SW480 (cell line): Measurements from ENCODE around the gene TRMU.
"Not testable (repeated sequence)": the region's sequence is repeated elsewhere in the genome, so short reads cannot be mapped to it uniquely, and the experiment has no call there.

Source experiments
- DNase-seq: peaks from one replicate; pipeline ENCODE4 v3.0.0-alpha.2; 2016; ENCODE audit warnings: low spot score

The TRMU gene

GRCh38 chr22:46300491-46300890 lies 35.0 kb upstream of the TRMU start:
- no peak for DNase-seq

- DNase-seq = no peak
These were observed 32.1 kb upstream of the TRMU start for GRCh38 chr22:46303347-46303965.

- no peak for DNase-seq
These were observed 27.1 kb upstream of the TRMU start for GRCh38 chr22:46308283-46308988.

- DNase-seq = no peak
These were observed 25.9 kb upstream of the TRMU start for GRCh38 chr22:46309526-46310085.

GRCh38 chr22:46312056-46312455 lies 23.5 kb upstream of the TRMU start:
- DNase-seq = no peak

- not testable (repeated sequence) for DNase-seq
These were observed 22.7 kb upstream of the TRMU start for GRCh38 chr22:46312848-46313247.

GRCh38 chr22:46315976-46316375 lies 19.5 kb upstream of the TRMU start:
- DNase-seq = no peak

- DNase-seq = no peak
These were observed 17.9 kb upstream of the TRMU start for GRCh38 chr22:46317646-46318045.

GRCh38 chr22:46318576-46318975 lies 16.9 kb upstream of the TRMU start:
- no peak for DNase-seq

GRCh38 chr22:46319319-46319718 lies 16.2 kb upstream of the TRMU start:
- no peak for DNase-seq

GRCh38 chr22:46320166-46320710 lies 15.3 kb upstream of the TRMU start:
- DNase-seq = no peak

GRCh38 chr22:46320716-46321386 lies 14.7 kb upstream of the TRMU start:
- no peak for DNase-seq

GRCh38 chr22:46322711-46323110 lies 12.8 kb upstream of the TRMU start:
- DNase-seq = no peak

GRCh38 chr22:46323162-46323561 lies 12.4 kb upstream of the TRMU start:
- DNase-seq = no peak

- DNase-seq = no peak
These were observed 9.3 kb upstream of the TRMU start for GRCh38 chr22:46326066-46326680.

- no peak for DNase-seq
These were observed 7.6 kb upstream of the TRMU start for GRCh38 chr22:46327691-46328465.

GRCh38 chr22:46328797-46329196 lies 6.7 kb upstream of the TRMU start:
- no peak for DNase-seq

- no peak for DNase-seq
These were observed 5.9 kb upstream of the TRMU start for GRCh38 chr22:46329616-46330015.

- no peak for DNase-seq
These were observed 5.1 kb upstream of the TRMU start for GRCh38 chr22:46330426-46330825.

- no peak for DNase-seq
These were observed 4.0 kb upstream of the TRMU start for GRCh38 chr22:46331496-46331895.
